SK-N-MC (cell line): Measurements from ENCODE around the gene ZC3H11A.

ENCODE experiments used
- EZH2 ChIP-seq: fragments of 200-600 bp; sonication (generic); IDR thresholded peaks from one replicate; pipeline ENCODE4 v1.6.1; 2017; ENCODE audit warnings: antibody characterized with exemption
- POLR2AphosphoS5 ChIP-seq: IDR thresholded peaks from 2 replicates; pipeline ENCODE4 v1.6.1; 2012; ENCODE audit warnings: mild to moderate bottlenecking, low read depth, low read length, borderline replicate concordance

- TF ChIP-seq POLR2AphosphoS5 (no peak), EZH2 (no peak)
Observed at GRCh38 chr1:203805689-203806088, 10.3 kb downstream of the ZC3H11A start.
